LNCAP (cell line): ENCODE measurements around the gene NCKAP5.

ENCODE experiments used
- CTCF ChIP-seq: fragments of 450-650 bp; IDR thresholded peaks from 2 replicates; pipeline ENCODE4 v1.5.1; 2017; ENCODE audit warnings: mild to moderate bottlenecking

NCKAP5 gene

GRCh38 chr2:133109772-133110171 is 458.5 kb downstream of the NCKAP5 start:
- TF ChIP-seq CTCF: no peak

GRCh38 chr2:133107058-133107815 is 461.0 kb downstream of the NCKAP5 start:
- no peak for TF ChIP-seq CTCF

GRCh38 chr2:133104871-133105270 is 463.4 kb downstream of the NCKAP5 start:
- no peak for TF ChIP-seq CTCF

- no peak for TF ChIP-seq CTCF
Observed at GRCh38 chr2:133098787-133099186, 469.5 kb downstream of the NCKAP5 start.

GRCh38 chr2:133097666-133098065 is 470.6 kb downstream of the NCKAP5 start:
- no peak for TF ChIP-seq CTCF

- TF ChIP-seq CTCF: no peak
Observed at GRCh38 chr2:133092571-133092970, 475.7 kb downstream of the NCKAP5 start.

GRCh38 chr2:133090358-133090757 is 477.9 kb downstream of the NCKAP5 start:
- no peak for TF ChIP-seq CTCF

GRCh38 chr2:133086176-133086575 is 482.1 kb downstream of the NCKAP5 start:
- TF ChIP-seq CTCF: no peak
